HepG2 (cell line): ENCODE results near the gene SATB1. TPM values are rescaled to one million over a fixed set of nuclear protein-coding genes. Genes with fewer than 3 reads are reported as not detected.

Experiments
- ATAC-seq: fragments of 200-7000 bp; cut with Tn5 transposase; 3 replicates; pipeline ENCODE4 v1.9.1; 2020; ENCODE audit warnings: mild to moderate bottlenecking, moderate library complexity
- BruUV-seq: library from RNA; stranded (reverse); fragments of 400-500 nt; replicated peaks from 2 replicates; lab custom pipeline; 2021; lab: Mats Ljungman, UMichigan
- CTCF ChIA-PET: fragments of 300-600 bp; formaldehyde crosslinking; extraction: SDS; loops from one replicate; lab custom pipeline; 2021; ENCODE audit warnings: low total read pairs, inconsistent platforms, low intra/inter-chr PET ratio; lab: Yijun Ruan, JAX
- POLR2A ChIA-PET: fragments of 350-600 bp; sonication (Branson Sonifier 250); formaldehyde crosslinking; loops from one replicate; lab custom pipeline; 2020; ENCODE audit warnings: antibody characterized with exemption, inconsistent platforms; lab: Yijun Ruan, JAX
- DNase-seq: peaks from one replicate; pipeline ENCODE4 v3.0.0-alpha.2; 2015; ENCODE audit warnings: low spot score
- FAIRE-seq: peaks from 3 replicates; lab custom pipeline; 2011; peaks lifted over from hg19 to GRCh38; lab: Jason Lieb, UNC
- H2AFZ ChIP-seq: one replicate; pipeline ENCODE4 v1.6.1; 2011; ENCODE audit warnings: low read length, inconsistent platforms
- H3K27ac ChIP-seq: fragments of 300-600 bp; 3 replicates; pipeline ENCODE4 v1.8.0; 2011; ENCODE audit warnings: mixed run types, mild to moderate bottlenecking, mixed read lengths, low read length, inconsistent platforms; ENCODE audit not compliant: insufficient read depth; ENCODE audit errors: extremely low read length
- H3K27me3 ChIP-seq, 2 experiments: fragments of 200-600 bp in 1 of 2; 2 replicates in 1 of 2; 3 replicates in 1 of 2; pipeline versions ENCODE4 v1.6.0 to v1.8.0; 2011; ENCODE audit warnings: low read length in 2 of 2, mild to moderate bottlenecking in 2 of 2, moderate library complexity in 2 of 2, inconsistent platforms in 1 of 2; ENCODE audit not compliant: insufficient read depth in 2 of 2, control insufficient read depth in 1 of 2
- H3K36me3 ChIP-seq, 2 experiments: fragments of 200-600 bp in 1 of 2; replicated peaks in 1 of 2; 2 replicates in 1 of 2; 3 replicates in 1 of 2; pipeline versions ENCODE4 v1.5.1 to v1.8.0; 2011; ENCODE audit warnings: low read length in 2 of 2, inconsistent platforms in 1 of 2; ENCODE audit not compliant: insufficient read depth in 2 of 2, control insufficient read depth in 1 of 2
- H3K4me1 ChIP-seq: 2 replicates; pipeline ENCODE4 v1.5.1; 2012; ENCODE audit warnings: low read length, inconsistent platforms; ENCODE audit not compliant: insufficient read depth
- H3K4me2 ChIP-seq: 2 replicates; pipeline ENCODE4 v1.6.0; 2011; ENCODE audit warnings: low read depth, low read length, inconsistent platforms
- H3K4me3 ChIP-seq, 3 experiments: fragments of 200-600 bp in 1 of 3; sonication (generic), shearing (Covaris generic) in 1 of 3; replicated peaks in 1 of 3; 2 replicates each; pipeline ENCODE4 v1.5.1; 2011 to 2016; ENCODE audit warnings: low read length in 3 of 3, inconsistent platforms in 2 of 3, low read depth in 2 of 3, mild to moderate bottlenecking in 2 of 3, control low read depth in 1 of 3, mixed read lengths in 1 of 3; ENCODE audit not compliant: insufficient read depth in 1 of 3
- H3K79me2 ChIP-seq: one replicate; pipeline ENCODE4 v1.6.1; 2011; ENCODE audit warnings: low read length, inconsistent platforms; ENCODE audit not compliant: insufficient read depth
- H3K9ac ChIP-seq: 2 replicates; pipeline ENCODE4 v1.6.0; 2011; ENCODE audit warnings: mild to moderate bottlenecking, low read depth, low read length, inconsistent platforms; ENCODE audit not compliant: insufficient read depth
- H3K9me3 ChIP-seq: 2 replicates; pipeline ENCODE4 v1.5.1; 2012; ENCODE audit warnings: mild to moderate bottlenecking, low read length
- H4K20me1 ChIP-seq: 2 replicates; pipeline ENCODE4 v1.6.0; 2011; ENCODE audit warnings: inconsistent platforms, mild to moderate bottlenecking, low read length, moderate library complexity; ENCODE audit not compliant: insufficient read depth
- ARNT2 ChIP-seq: sonication (generic); formaldehyde crosslinking; IDR thresholded peaks from 2 replicates; pipeline ENCODE4 v1.8.0; 2022; ENCODE audit warnings: mild to moderate bottlenecking, low read depth, missing genetic modification reagents, moderate library complexity
- FOXJ3 ChIP-seq: sonication (generic); formaldehyde crosslinking; IDR thresholded peaks from 2 replicates; pipeline ENCODE4 v1.4.0; 2020; ENCODE audit warnings: missing genetic modification reagents, mild to moderate bottlenecking, borderline replicate concordance
- FOXP1 ChIP-seq, 2 experiments: fragments of 450-650 bp in 1 of 2; IDR thresholded peaks; 2 replicates each; pipeline ENCODE4 v1.6.1; 2017 to 2018; ENCODE audit warnings: antibody characterized with exemption in 1 of 2
- GABPA ChIP-seq, 2 experiments: IDR thresholded peaks; 2 replicates each; pipeline ENCODE4 v1.6.1; 2011 to 2016; ENCODE audit warnings: low read depth in 2 of 2, low read length in 1 of 2, missing biosample characterization in 1 of 2, missing genetic modification characterization in 1 of 2
- KLF12 ChIP-seq: sonication (generic); formaldehyde crosslinking; IDR thresholded peaks from 2 replicates; pipeline ENCODE4 v1.4.0; 2020; ENCODE audit warnings: missing genetic modification reagents, borderline replicate concordance
- MEIS2 ChIP-seq: sonication (generic); formaldehyde crosslinking; IDR thresholded peaks from 2 replicates; pipeline ENCODE4 v1.9.0; 2021; ENCODE audit warnings: mild to moderate bottlenecking, missing genetic modification reagents
- RAD51 ChIP-seq: fragments of 450-650 bp; IDR thresholded peaks from 2 replicates; pipeline ENCODE4 v1.6.1; 2016; ENCODE audit warnings: borderline replicate concordance
- SOX13 ChIP-seq, 3 experiments: fragments of 450-650 bp in 1 of 3; sonication (generic) in 1 of 3; formaldehyde crosslinking in 1 of 3; IDR thresholded peaks in 2 of 3; conservative IDR thresholded peaks in 1 of 3; 2 replicates each; pipeline versions ENCODE4 v1.5.0 to v1.6.1; 2016 to 2020; ENCODE audit warnings: antibody characterized with exemption in 1 of 3, mild to moderate bottlenecking in 1 of 3, missing compliant biosample characterization in 1 of 3, missing genetic modification reagents in 1 of 3, moderate library complexity in 1 of 3
- SPEN ChIP-seq: sonication (generic); formaldehyde crosslinking; IDR thresholded peaks from 2 replicates; pipeline ENCODE4 v1.5.1; 2020; ENCODE audit warnings: low read depth, mild to moderate bottlenecking, missing genetic modification reagents
- ZNF205 ChIP-seq: IDR thresholded peaks from 2 replicates; pipeline ENCODE4 v1.6.1; 2018; ENCODE audit warnings: missing biosample characterization, missing genetic modification reagents
- ZNF282 ChIP-seq: fragments of 450-650 bp; IDR thresholded peaks from 2 replicates; pipeline ENCODE4 v1.6.1; 2018; ENCODE audit not compliant: partially characterized antibody
- ZNF567 ChIP-seq: sonication (generic); formaldehyde crosslinking; IDR thresholded peaks from 2 replicates; pipeline ENCODE4 v1.8.1; 2023; ENCODE audit warnings: mild to moderate bottlenecking, missing genetic modification reagents, borderline replicate concordance
- ZSCAN20 ChIP-seq: sonication (generic); formaldehyde crosslinking; IDR thresholded peaks from 2 replicates; pipeline ENCODE4 v1.4.0; 2020; ENCODE audit warnings: missing genetic modification reagents, mild to moderate bottlenecking, borderline replicate concordance
- WGBS: methylation state at CpG from one replicate; pipeline ENCODE4 v1.1.6; 2017; ENCODE audit warnings: low lambda C conversion rate; 5-methylcytosine and 5-hydroxymethylcytosine counted together
- in situ Hi-C: cut with HindIII; loops from 2 replicates; pipeline ENCODE4 v1.10.0; 2017; ENCODE audit warnings: low pct_unique_long_range_greater_than_20kb; ENCODE audit not compliant: extremely low pct_ligation_motif_present
- intact Hi-C: fragments of 100-400 bp; cut with micrococcal nuclease; formaldehyde crosslinking; loops from one replicate; pipeline ENCODE4 v1.10.0; 2022; ENCODE audit not compliant: unreplicated experiment
- polyA plus RNA-seq, 8 experiments: library from polyadenylated mRNA; depleted of rRNA in 3 of 8; stranded (reverse) in 7 of 8; unstranded in 1 of 8; fragments of >200 nt; fragmentation: Illumina TruSeq in 4 of 8; extraction: Trizol in 4 of 8; gene quantifications; 2 replicates each; pipeline versions ENCODE4 v1.2.1 to v1.2.3, GENCODE V29; 2011 to 2016; ENCODE audit warnings: low read depth in 4 of 8, missing spikeins in 1 of 8, mixed read lengths in 1 of 8; ENCODE audit not compliant: insufficient read depth in 1 of 8
- total RNA-seq, 5 experiments: library from RNA; depleted of rRNA; stranded (reverse); fragments of >200 nt; fragmentation: Illumina TruSeq; extraction: Trizol; gene quantifications; 2 replicates each; pipeline ENCODE4 v1.2.3, GENCODE V29; 2016; ENCODE audit warnings: low read depth in 1 of 5
- TF ChIP-seq, protein P1 (sequence below), 2 experiments: sonication (generic) in 1 of 2; formaldehyde crosslinking in 1 of 2; IDR thresholded peaks; 2 replicates each; pipeline versions ENCODE4 v1.5.1 to v1.6.1; 2011 to 2020; ENCODE audit warnings: borderline replicate concordance in 1 of 2, low read depth in 1 of 2, low read length in 1 of 2, mild to moderate bottlenecking in 1 of 2, missing genetic modification reagents in 1 of 2, moderate library complexity in 1 of 2
- TF ChIP-seq, protein P2 (sequence below): sonication (generic); formaldehyde crosslinking; IDR thresholded peaks from 2 replicates; pipeline ENCODE4 v1.5.0; 2020; ENCODE audit warnings: mild to moderate bottlenecking, missing genetic modification reagents

The SATB1 gene
- total and polyA plus RNA-seq, 2 of the 13 experiments (the other 11 are each of a cell fraction or from before 2014, with no cell fraction given) = 0.03 TPM; not detected in 1

DNA sequence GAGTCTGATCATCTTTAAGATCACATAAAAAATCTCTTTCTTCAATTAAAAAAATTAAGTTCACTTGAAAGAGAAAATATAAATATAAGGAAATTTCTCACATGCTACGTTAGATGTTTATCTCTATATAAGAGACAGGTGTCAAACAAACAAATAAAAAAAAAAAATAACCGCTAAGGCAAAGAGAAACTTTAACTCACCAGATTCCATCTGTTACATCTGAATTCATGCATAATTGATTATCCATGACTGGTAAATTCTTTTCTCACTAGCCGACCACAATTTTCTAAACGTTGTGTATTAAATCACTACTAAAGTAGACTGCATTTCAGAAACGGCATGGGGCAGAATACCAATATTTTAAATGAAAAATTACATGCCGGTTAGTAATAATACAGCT lies 9.6 kb upstream of the SATB1 start:
- H3K79me2 ChIP-seq = no peaks in the 10 kb centered on the region
- H3K9me3 ChIP-seq = no peaks in the 10 kb centered on the region
- H3K9ac ChIP-seq = no peak overlapping the region
- intact Hi-C loops = no loop called here
- no peak overlapping the region for H3K4me2 ChIP-seq
- no peaks in the 10 kb centered on the region for H3K36me3 ChIP-seq
- DNase-seq (no peak), ATAC-seq (no peak), FAIRE-seq (no peak)
- no peaks in the 10 kb centered on the region for H3K4me1 ChIP-seq
- peaks cover 0 to 8% of the 10 kb centered on the region in 2 experiments; a peak in 2 of 5 replicates for H3K27me3 ChIP-seq
- TF ChIP-seq ZNF205 (no peak), ZSCAN20 (CRISPR knock-in tag) (no peak), FOXJ3 (no peak), ZNF282 (no peak), FOXP1 (IDR thresholded peaks at IDR 0.05) (no peak), FOXP1 (CRISPR knock-in tag; IDR thresholded peaks at IDR 0.05) (no peak), RAD51 (no peak), KLF12 (no peak), SPEN (no peak), ARNT2 (CRISPR knock-in tag) (no peak), ZNF567 (CRISPR knock-in tag) (no peak), SOX13 (IDR thresholded peaks at IDR 0.05) (no peak), SOX13 (CRISPR knock-in tag; conservative IDR thresholded peaks at IDR 0.05 in 1 of 2, IDR thresholded peaks at IDR 0.05 in 1 of 2) (no peak), GABPA (IDR thresholded peaks at IDR 0.05; ENCODE audit: low read depth, low read length) (no peak), GABPA (CRISPR knock-in tag; IDR thresholded peaks at IDR 0.05; ENCODE audit: low read depth) (no peak), MEIS2 (CRISPR knock-in tag) (no peak)
- TF ChIP-seq, protein P1, sequence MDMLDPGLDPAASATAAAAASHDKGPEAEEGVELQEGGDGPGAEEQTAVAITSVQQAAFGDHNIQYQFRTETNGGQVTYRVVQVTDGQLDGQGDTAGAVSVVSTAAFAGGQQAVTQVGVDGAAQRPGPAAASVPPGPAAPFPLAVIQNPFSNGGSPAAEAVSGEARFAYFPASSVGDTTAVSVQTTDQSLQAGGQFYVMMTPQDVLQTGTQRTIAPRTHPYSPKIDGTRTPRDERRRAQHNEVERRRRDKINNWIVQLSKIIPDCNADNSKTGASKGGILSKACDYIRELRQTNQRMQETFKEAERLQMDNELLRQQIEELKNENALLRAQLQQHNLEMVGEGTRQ (IDR thresholded peaks at IDR 0.05; ENCODE audit: low read depth, low read length) = no peak
- TF ChIP-seq, protein P1 (CRISPR knock-in tag; IDR thresholded peaks at IDR 0.05; ENCODE audit: borderline replicate concordance) = no peak
- TF ChIP-seq, protein P2, sequence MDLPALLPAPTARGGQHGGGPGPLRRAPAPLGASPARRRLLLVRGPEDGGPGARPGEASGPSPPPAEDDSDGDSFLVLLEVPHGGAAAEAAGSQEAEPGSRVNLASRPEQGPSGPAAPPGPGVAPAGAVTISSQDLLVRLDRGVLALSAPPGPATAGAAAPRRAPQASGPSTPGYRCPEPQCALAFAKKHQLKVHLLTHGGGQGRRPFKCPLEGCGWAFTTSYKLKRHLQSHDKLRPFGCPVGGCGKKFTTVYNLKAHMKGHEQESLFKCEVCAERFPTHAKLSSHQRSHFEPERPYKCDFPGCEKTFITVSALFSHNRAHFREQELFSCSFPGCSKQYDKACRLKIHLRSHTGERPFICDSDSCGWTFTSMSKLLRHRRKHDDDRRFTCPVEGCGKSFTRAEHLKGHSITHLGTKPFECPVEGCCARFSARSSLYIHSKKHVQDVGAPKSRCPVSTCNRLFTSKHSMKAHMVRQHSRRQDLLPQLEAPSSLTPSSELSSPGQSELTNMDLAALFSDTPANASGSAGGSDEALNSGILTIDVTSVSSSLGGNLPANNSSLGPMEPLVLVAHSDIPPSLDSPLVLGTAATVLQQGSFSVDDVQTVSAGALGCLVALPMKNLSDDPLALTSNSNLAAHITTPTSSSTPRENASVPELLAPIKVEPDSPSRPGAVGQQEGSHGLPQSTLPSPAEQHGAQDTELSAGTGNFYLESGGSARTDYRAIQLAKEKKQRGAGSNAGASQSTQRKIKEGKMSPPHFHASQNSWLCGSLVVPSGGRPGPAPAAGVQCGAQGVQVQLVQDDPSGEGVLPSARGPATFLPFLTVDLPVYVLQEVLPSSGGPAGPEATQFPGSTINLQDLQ (CRISPR knock-in tag) = no peak
- no peak overlapping the region for H2AFZ ChIP-seq
- H4K20me1 ChIP-seq = no peaks in the 10 kb centered on the region
- in situ Hi-C loops = no loop called here
- 25% methylated on average over 6 of the region's 6 CpGs for WGBS
- no peak overlapping the region for H3K27ac ChIP-seq
- POLR2A ChIA-PET = no interaction called here
- CTCF ChIA-PET = no interaction called here
- H3K4me3 ChIP-seq = no peak overlapping the region
- no TSS peak for BruUV-seq
